Kidney epithelial cell (primary cell): ENCODE data around the gene SLX4IP. TPM values are rescaled to one million over a fixed set of nuclear protein-coding genes. Genes with fewer than 3 reads are reported as not detected.

Experiments
- DNase-seq: peaks from one replicate; pipeline ENCODE4 v3.0.0-alpha.2; 2010; ENCODE audit warnings: low read depth
- H3K27me3 ChIP-seq: 2 replicates; pipeline ENCODE4 v1.6.0; 2011; ENCODE audit warnings: low read length; ENCODE audit not compliant: control insufficient read depth, insufficient read depth
- H3K36me3 ChIP-seq: 2 replicates; pipeline ENCODE4 v1.5.1; 2011; ENCODE audit warnings: low read length; ENCODE audit not compliant: control insufficient read depth, insufficient read depth
- H3K4me3 ChIP-seq: 2 replicates; pipeline ENCODE4 v1.5.1; 2011; ENCODE audit warnings: low read depth, mild to moderate bottlenecking, control low read depth, low read length
- CTCF ChIP-seq: IDR thresholded peaks from 2 replicates; pipeline ENCODE4 v1.5.1; 2011; ENCODE audit warnings: mild to moderate bottlenecking, moderate library complexity, low read length, control low read depth, inconsistent platforms; ENCODE audit not compliant: insufficient read depth, poor library complexity, severe bottlenecking
- total RNA-seq: library from RNA; depleted of rRNA; stranded (reverse); fragments of >200 nt; gene quantifications from 2 replicates; pipeline ENCODE4 v1.2.3, GENCODE V29; 2015

Gene SLX4IP
- total RNA-seq, 1 donor from 2014 or later = 5.8 TPM

GRCh38 chr20:10554285-10554684, 119.2 kb downstream of the SLX4IP start:
- TF ChIP-seq CTCF = no peak
- no peak for DNase-seq

GRCh38 chr20:10555393-10555792, 120.3 kb downstream of the SLX4IP start:
- no peak overlapping the region for H3K4me3 ChIP-seq
- TF ChIP-seq CTCF = no peak
- no peaks in the 10 kb centered on the region for H3K36me3 ChIP-seq
- no peak for DNase-seq
- no peaks in the 10 kb centered on the region for H3K27me3 ChIP-seq

More at GRCh38 chr20:10554285-10554684, 119.2 kb downstream of the SLX4IP start:
- H3K36me3 ChIP-seq = no peaks in the 10 kb centered on the region
- no peaks in the 10 kb centered on the region for H3K27me3 ChIP-seq
- no peak overlapping the region for H3K4me3 ChIP-seq

GRCh38 chr20:10555865-10556308, 120.8 kb downstream of the SLX4IP start:
- no peak for TF ChIP-seq CTCF
- Histone ChIP-seq H3K36me3 (no peaks in the 10 kb centered on the region), H3K27me3 (no peaks in the 10 kb centered on the region), H3K4me3 (no peak overlapping the region)
- DNase-seq = peak; percentile 67

GRCh38 chr20:10556519-10557083, 121.5 kb downstream of the SLX4IP start:
- no peak for DNase-seq
- H3K27me3 ChIP-seq = no peaks in the 10 kb centered on the region
- H3K4me3 ChIP-seq = no peak overlapping the region
- no peak for TF ChIP-seq CTCF
- no peaks in the 10 kb centered on the region for H3K36me3 ChIP-seq

- Histone ChIP-seq H3K27me3 (no peaks in the 10 kb centered on the region), H3K4me3 (no peak overlapping the region), H3K36me3 (no peaks in the 10 kb centered on the region)
- no peak for TF ChIP-seq CTCF
- DNase-seq = peak; percentile 66
Observed at GRCh38 chr20:10557685-10558084, 122.6 kb downstream of the SLX4IP start.

- DNase-seq = peak; percentile 75
- no peaks in the 10 kb centered on the region for H3K36me3 ChIP-seq
- no peak for TF ChIP-seq CTCF
- no peaks in the 10 kb centered on the region for H3K27me3 ChIP-seq
- no peak overlapping the region for H3K4me3 ChIP-seq
Observed at GRCh38 chr20:10558635-10559187, 123.6 kb downstream of the SLX4IP start.
